Tibial nerve (tissue), 4 donors: ENCODE data around the gene PTMS. TPM values are rescaled to one million over a fixed set of nuclear protein-coding genes. Genes with fewer than 3 reads are reported as not detected.

Experiments
- DNase-seq, 2 donors: peaks; one replicate each; pipeline ENCODE4 v3.0.0-alpha.2; 2019; ENCODE audit warnings: low spot score in 2 of 2
- H3K27ac ChIP-seq, 4 donors: fragments of 200-600 bp; sonication (generic) in 3 of 4; one replicate each; pipeline ENCODE4 v1.5.1; 2017 to 2019; ENCODE audit warnings: mild to moderate bottlenecking in 1 of 4
- H3K27me3 ChIP-seq, 2 donors: fragments of 200-600 bp; sonication (generic) in 1 of 2; one replicate each; pipeline versions ENCODE4 v1.5.1 to v1.6.0; 2017 to 2019
- H3K36me3 ChIP-seq, 3 donors: fragments of 200-600 bp; sonication (generic); one replicate each; pipeline ENCODE4 v1.5.1; 2018 to 2019
- H3K4me1 ChIP-seq, 4 donors: fragments of 200-600 bp; sonication (generic) in 3 of 4; one replicate each; pipeline ENCODE4 v1.5.1; 2017 to 2019
- H3K4me3 ChIP-seq, 4 donors: fragments of 200-600 bp; sonication (generic) in 3 of 4; one replicate each; pipeline ENCODE4 v1.5.1; 2017 to 2019; ENCODE audit warnings: mild to moderate bottlenecking in 1 of 4, moderate library complexity in 1 of 4
- H3K9me3 ChIP-seq, 4 donors: fragments of 200-600 bp; sonication (generic) in 3 of 4; one replicate each; pipeline ENCODE4 v1.5.1; 2017 to 2019
- CTCF ChIP-seq, 5 experiments: fragments of 200-600 bp in 3 of 5; fragments of 450-650 bp in 2 of 5; sonication (generic) in 3 of 5; IDR thresholded peaks; one replicate each; pipeline ENCODE4 v1.5.1; 2016 to 2019; ENCODE audit warnings: antibody characterized with exemption in 5 of 5, mild to moderate bottlenecking in 3 of 5, moderate library complexity in 2 of 5
- EP300 ChIP-seq, 2 donors: sonication (generic); formaldehyde crosslinking; IDR thresholded peaks; one replicate each; pipeline ENCODE4 v1.6.1; 2017; ENCODE audit warnings: antibody characterized with exemption in 2 of 2, mild to moderate bottlenecking in 1 of 2
- POLR2A ChIP-seq, 2 donors: fragments of 450-650 bp; IDR thresholded peaks; one replicate each; pipeline ENCODE4 v1.6.1; 2017; ENCODE audit warnings: antibody characterized with exemption in 2 of 2, mild to moderate bottlenecking in 2 of 2, moderate library complexity in 2 of 2
- WGBS, 2 donors: methylation state at CpG; one replicate each; pipeline ENCODE4 v1.1.5; 2018; 5-methylcytosine and 5-hydroxymethylcytosine counted together
- total RNA-seq, 4 donors: library from RNA; depleted of rRNA; stranded (reverse); fragments of >200 nt; gene quantifications; one replicate each; pipeline ENCODE4 v1.1.0, GENCODE V29; 2016

PTMS gene
- total RNA-seq, 4 donors from 2014 or later = 112 to 225 (median 174) TPM

- Histone ChIP-seq H3K9me3 (no peaks in the 10 kb centered on the region), H3K27ac (peak within 1 kb of the TSS in 3 of 4 donors; percentile 28 to 68 (median 59)), H3K4me1 (no peaks in the 10 kb centered on the region), H3K4me3 (peak within 1 kb of the TSS in 2 of 4 donors; percentile 34 to 42), H3K27me3 (no peaks in the 10 kb centered on the region), H3K36me3 (no peaks in the 10 kb centered on the region)
- peak in 1 of 2 donors; percentile 45 for TF ChIP-seq EP300 (IDR thresholded peaks at IDR 0.05)
- TF ChIP-seq POLR2A (IDR thresholded peaks at IDR 0.05) = peak in 1 of 2 donors; percentile 33
- TF ChIP-seq CTCF (IDR thresholded peaks at IDR 0.05) = no peak
- DNase-seq = no peak
- WGBS, 2 donors = 52 to 62% methylated on average over 18 of the region's 18 CpGs
These were observed 23.1 kb downstream of the PTMS start, which contains the start of gene CD4 for GRCh38 chr12:6788972-6789924. Gene CD4 (plus strand): TSS chr12:6789528. CDS start chr12:6800139, 10,611 bp downstream.

GRCh38 chr12:6790496-6791150 lies 24.5 kb downstream of the PTMS start:
- Histone ChIP-seq H3K27me3 (no peaks in the 10 kb centered on the region), H3K4me1 (no peaks in the 10 kb centered on the region), H3K9me3 (no peaks in the 10 kb centered on the region), H3K36me3 (no peaks in the 10 kb centered on the region), H3K4me3 (peak overlapping the region in 1 of 4 donors; percentile 42), H3K27ac (peak overlapping the region in 2 of 4 donors; percentile 26 to 28)
- WGBS, 2 donors = 81 to 86% methylated on average over 12 of the region's 12 CpGs
- DNase-seq = no peak
- TF ChIP-seq CTCF (IDR thresholded peaks at IDR 0.05) (no peak), EP300 (IDR thresholded peaks at IDR 0.05) (no peak), POLR2A (IDR thresholded peaks at IDR 0.05) (no peak)

- no peaks in the 10 kb centered on the region for H3K27me3 ChIP-seq
- H3K27ac ChIP-seq = peak overlapping the region in 2 of 4 donors; percentile 19 to 50
- DNase-seq = no peak
- WGBS, 2 donors = 70 to 79% methylated on average over 13 of the region's 13 CpGs
- no peaks in the 10 kb centered on the region for H3K9me3 ChIP-seq
- no peak for TF ChIP-seq CTCF (IDR thresholded peaks at IDR 0.05)
- no peak for TF ChIP-seq POLR2A (IDR thresholded peaks at IDR 0.05)
- no peak for TF ChIP-seq EP300 (IDR thresholded peaks at IDR 0.05)
- H3K4me3 ChIP-seq = peak overlapping the region in 1 of 4 donors; percentile 35
- no peaks in the 10 kb centered on the region for H3K36me3 ChIP-seq
- no peaks in the 10 kb centered on the region for H3K4me1 ChIP-seq
These were observed 25.9 kb downstream of the PTMS start for GRCh38 chr12:6791931-6792520.

- H3K4me3 ChIP-seq = peak overlapping the region in 1 of 4 donors; percentile 35
These were observed 26.5 kb downstream of the PTMS start for GRCh38 chr12:6792522-6793201.

More at GRCh38 chr12:6792522-6793201, 26.5 kb downstream of the PTMS start:
- Histone ChIP-seq H3K36me3 (no peaks in the 10 kb centered on the region), H3K9me3 (no peaks in the 10 kb centered on the region), H3K27ac (peak overlapping the region in 1 of 4 donors; percentile 50), H3K4me1 (no peaks in the 10 kb centered on the region), H3K27me3 (no peaks in the 10 kb centered on the region)
- 21% methylated on average over 12 of the region's 12 CpGs for WGBS, 2 donors
- TF ChIP-seq CTCF (IDR thresholded peaks at IDR 0.05) = no peak
- TF ChIP-seq EP300 (IDR thresholded peaks at IDR 0.05) = peak in 1 of 2 donors; percentile 9
- DNase-seq = no peak
